Neural progenitor cell (in vitro differentiated cells): Measurements from ENCODE around the gene CAPZB. TPM values are rescaled to one million over a fixed set of nuclear protein-coding genes. Genes with fewer than 3 reads are reported as not detected.
A peak's percentile ranks its signal among the peaks of the same experiment; 100 is the strongest.

Experiments used
- DNase-seq: peaks from one replicate; pipeline ENCODE4 v3.0.0-alpha.2; 2016; ENCODE audit warnings: low spot score
- H2AFZ ChIP-seq: fragments of 200-600 bp; sonication (generic); replicated peaks from 2 replicates; pipeline ENCODE4 v1.6.1; 2016; ENCODE audit warnings: antibody characterized with exemption
- H3F3A ChIP-seq: fragments of 200-600 bp; sonication (generic); 2 replicates; pipeline ENCODE4 v1.6.1; 2016; ENCODE audit warnings: antibody characterized with exemption, low read depth
- H3K27ac ChIP-seq: fragments of 200-600 bp; sonication (generic); 2 replicates; pipeline ENCODE4 v1.5.1; 2016; ENCODE audit warnings: mild to moderate bottlenecking
- H3K27me3 ChIP-seq: fragments of 200-600 bp; sonication (generic); 2 replicates; pipeline ENCODE4 v1.6.1; 2016; ENCODE audit warnings: mild to moderate bottlenecking, moderate library complexity
- H3K36me3 ChIP-seq: fragments of 200-600 bp; sonication (generic); 2 replicates; pipeline ENCODE4 v1.5.1; 2016
- H3K4me1 ChIP-seq: fragments of 200-600 bp; sonication (generic); 2 replicates; pipeline ENCODE4 v1.6.1; 2016; ENCODE audit warnings: mixed run types
- H3K4me2 ChIP-seq: fragments of 200-600 bp; sonication (generic); 2 replicates; pipeline ENCODE4 v1.6.1; 2016
- H3K4me3 ChIP-seq: fragments of 200-600 bp; sonication (generic); 2 replicates; pipeline ENCODE4 v1.5.1; 2016
- H3K79me2 ChIP-seq: fragments of 200-600 bp; sonication (generic); 2 replicates; pipeline ENCODE4 v1.6.1; 2016; ENCODE audit warnings: low read depth
- H3K9ac ChIP-seq: fragments of 200-600 bp; sonication (generic); 2 replicates; pipeline ENCODE4 v1.6.1; 2016
- H3K9me3 ChIP-seq: fragments of 200-600 bp; sonication (generic); 2 replicates; pipeline ENCODE4 v1.5.1; 2016; ENCODE audit warnings: low read depth
- H4K20me1 ChIP-seq: fragments of 200-600 bp; sonication (generic); 2 replicates; pipeline ENCODE4 v1.6.1; 2016; ENCODE audit warnings: low read depth
- H3K27ac Mint-ChIP-seq: 3 replicates; pipeline ENCODE4 v1.8.0; 2021; ENCODE audit warnings: mixed read lengths
- H3K27me3 Mint-ChIP-seq: 2 replicates; pipeline ENCODE4 v1.8.0; 2022; ENCODE audit warnings: low read depth, mild to moderate bottlenecking, inconsistent platforms, moderate library complexity, mixed read lengths; ENCODE audit not compliant: insufficient read depth
- H3K36me3 Mint-ChIP-seq: 3 replicates; pipeline ENCODE4 v1.8.0; 2021; ENCODE audit warnings: mixed read lengths
- H3K4me1 Mint-ChIP-seq: 3 replicates; pipeline ENCODE4 v1.8.0; 2021; ENCODE audit warnings: mixed read lengths
- H3K4me3 Mint-ChIP-seq: 3 replicates; pipeline ENCODE4 v1.8.0; 2021; ENCODE audit warnings: mild to moderate bottlenecking, moderate library complexity, mixed read lengths
- H3K9me3 Mint-ChIP-seq: 3 replicates; pipeline ENCODE4 v1.8.0; 2020; ENCODE audit warnings: mixed read lengths
- EZH2 ChIP-seq: fragments of 200-600 bp; sonication (generic); IDR thresholded peaks from 2 replicates; pipeline ENCODE4 v1.6.1; 2017; ENCODE audit warnings: antibody characterized with exemption, mild to moderate bottlenecking, moderate library complexity
- EZH2phosphoT487 ChIP-seq: fragments of 200-600 bp; sonication (generic); IDR thresholded peaks from 2 replicates; pipeline ENCODE4 v1.6.1; 2017; ENCODE audit warnings: antibody characterized with exemption
- total RNA-seq: library from RNA; depleted of rRNA; stranded (reverse); fragments of >200 nt; gene quantifications from 2 replicates; pipeline ENCODE4 v1.2.3, GENCODE V29; 2015; ENCODE audit warnings: low replicate concordance
- TF ChIP-seq, protein P1 (sequence below): fragments of 200-600 bp; sonication (generic); IDR thresholded peaks from 2 replicates; pipeline ENCODE4 v1.5.1; 2017; ENCODE audit warnings: antibody characterized with exemption, mild to moderate bottlenecking

Gene CAPZB
- total RNA-seq, 1 donor from 2014 or later = 134 TPM

DNA sequence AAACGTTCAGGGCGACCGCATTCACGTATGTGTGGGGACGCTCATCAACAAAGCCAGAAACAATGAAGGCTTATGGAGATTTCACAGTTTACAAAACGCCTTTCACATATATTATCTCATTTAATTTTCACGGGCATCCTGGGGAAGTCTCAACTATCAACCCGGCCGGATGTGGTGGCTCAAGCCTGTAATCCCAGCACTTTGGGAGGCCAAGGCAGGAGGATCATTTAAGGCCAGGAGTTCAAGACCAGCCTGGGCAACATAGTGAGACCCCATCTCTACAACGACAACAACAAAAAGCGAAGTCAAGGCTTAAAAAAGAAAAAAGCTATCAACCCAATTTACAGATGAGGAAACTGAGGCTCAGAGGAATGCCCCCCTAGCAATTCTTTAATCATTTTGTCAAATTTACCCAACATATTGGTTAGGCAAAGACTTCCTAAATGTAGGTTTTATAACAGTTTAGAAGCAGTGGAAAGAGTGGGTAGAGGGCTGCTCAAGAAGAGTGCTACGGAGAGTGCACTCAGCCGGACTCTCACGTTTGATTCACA is 144.9 kb downstream of the CAPZB start:
- no peak overlapping the region for H3K4me3 ChIP-seq
- H3K36me3 ChIP-seq = no peaks in the 10 kb centered on the region
- Mint-ChIP-seq H3K4me3 (no peak overlapping the region), H3K9me3 (no peaks in the 10 kb centered on the region), H3K27me3 (peaks cover 8% of the 10 kb centered on the region), H3K27ac (no peak overlapping the region), H3K36me3 (peaks cover 4% of the 10 kb centered on the region), H3K4me1 (peaks cover 19% of the 10 kb centered on the region)
- peaks cover 17% of the 10 kb centered on the region for H3F3A ChIP-seq
- H3K9me3 ChIP-seq = no peaks in the 10 kb centered on the region
- no peaks in the 10 kb centered on the region for H3K79me2 ChIP-seq
- H3K4me2 ChIP-seq = no peak overlapping the region
- H2AFZ ChIP-seq = no peak overlapping the region
- peaks cover 29% of the 10 kb centered on the region for H4K20me1 ChIP-seq
- no peak for DNase-seq
- peaks cover 10% of the 10 kb centered on the region for H3K4me1 ChIP-seq
- H3K27ac ChIP-seq = no peak overlapping the region
- H3K27me3 ChIP-seq = no peaks in the 10 kb centered on the region
- no peak overlapping the region for H3K9ac ChIP-seq
- TF ChIP-seq EZH2phosphoT487 (no peak), EZH2 (no peak)
- TF ChIP-seq, protein P1, sequence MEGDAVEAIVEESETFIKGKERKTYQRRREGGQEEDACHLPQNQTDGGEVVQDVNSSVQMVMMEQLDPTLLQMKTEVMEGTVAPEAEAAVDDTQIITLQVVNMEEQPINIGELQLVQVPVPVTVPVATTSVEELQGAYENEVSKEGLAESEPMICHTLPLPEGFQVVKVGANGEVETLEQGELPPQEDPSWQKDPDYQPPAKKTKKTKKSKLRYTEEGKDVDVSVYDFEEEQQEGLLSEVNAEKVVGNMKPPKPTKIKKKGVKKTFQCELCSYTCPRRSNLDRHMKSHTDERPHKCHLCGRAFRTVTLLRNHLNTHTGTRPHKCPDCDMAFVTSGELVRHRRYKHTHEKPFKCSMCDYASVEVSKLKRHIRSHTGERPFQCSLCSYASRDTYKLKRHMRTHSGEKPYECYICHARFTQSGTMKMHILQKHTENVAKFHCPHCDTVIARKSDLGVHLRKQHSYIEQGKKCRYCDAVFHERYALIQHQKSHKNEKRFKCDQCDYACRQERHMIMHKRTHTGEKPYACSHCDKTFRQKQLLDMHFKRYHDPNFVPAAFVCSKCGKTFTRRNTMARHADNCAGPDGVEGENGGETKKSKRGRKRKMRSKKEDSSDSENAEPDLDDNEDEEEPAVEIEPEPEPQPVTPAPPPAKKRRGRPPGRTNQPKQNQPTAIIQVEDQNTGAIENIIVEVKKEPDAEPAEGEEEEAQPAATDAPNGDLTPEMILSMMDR = no peak

DNA sequence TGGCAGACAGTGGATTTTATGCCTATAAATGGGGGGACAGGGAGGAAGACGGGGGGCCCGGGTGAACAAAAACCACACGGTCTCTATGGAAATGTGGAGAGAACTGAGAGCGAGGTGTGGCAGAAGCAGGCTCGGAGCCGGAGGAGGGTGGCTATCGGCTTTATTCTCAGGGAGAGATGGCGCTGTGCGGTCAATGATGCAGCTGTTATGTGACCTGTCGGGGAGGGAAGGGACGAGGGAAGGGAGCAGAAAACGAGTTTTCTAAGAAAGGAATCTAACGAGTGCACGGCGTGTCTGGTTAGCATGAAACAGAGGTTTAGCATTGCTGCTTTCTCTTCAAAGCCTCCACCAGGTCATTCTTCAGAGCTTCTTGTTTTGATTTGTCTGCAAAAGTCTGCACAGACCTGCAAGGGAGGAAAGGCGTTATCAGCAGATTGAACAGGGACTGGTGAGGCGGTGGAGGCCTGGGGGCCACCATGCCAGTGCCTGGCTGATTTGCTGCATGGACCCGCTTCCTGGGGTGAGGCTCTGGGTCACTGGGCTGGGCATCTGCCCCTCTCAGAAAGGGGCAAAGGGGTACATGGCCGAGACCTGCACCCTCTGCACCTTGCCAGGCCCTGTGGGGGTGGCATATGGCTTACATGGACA is 146.0 kb downstream of the CAPZB start:
- TF ChIP-seq EZH2 (no peak), EZH2phosphoT487 (no peak)
- TF ChIP-seq, protein P1 = no peak
- peak; percentile 43 for DNase-seq
- Histone ChIP-seq H3K27me3 (no peaks in the 10 kb centered on the region), H2AFZ (no peak overlapping the region), H4K20me1 (peaks cover 22% of the 10 kb centered on the region), H3F3A (peaks cover 17% of the 10 kb centered on the region), H3K27ac (no peak overlapping the region), H3K4me2 (peak overlapping the region; percentile 43), H3K4me3 (no peak overlapping the region), H3K79me2 (no peaks in the 10 kb centered on the region), H3K36me3 (no peaks in the 10 kb centered on the region), H3K4me1 (peaks cover 10% of the 10 kb centered on the region), H3K9me3 (no peaks in the 10 kb centered on the region), H3K9ac (no peak overlapping the region)
- peaks cover 19% of the 10 kb centered on the region for H3K4me1 Mint-ChIP-seq
- peak overlapping the region; percentile 74 for H3K27ac Mint-ChIP-seq
- H3K36me3 Mint-ChIP-seq = peaks cover 4% of the 10 kb centered on the region
- no peaks in the 10 kb centered on the region for H3K9me3 Mint-ChIP-seq
- no peak overlapping the region for H3K4me3 Mint-ChIP-seq
- peaks cover 8% of the 10 kb centered on the region for H3K27me3 Mint-ChIP-seq

DNA sequence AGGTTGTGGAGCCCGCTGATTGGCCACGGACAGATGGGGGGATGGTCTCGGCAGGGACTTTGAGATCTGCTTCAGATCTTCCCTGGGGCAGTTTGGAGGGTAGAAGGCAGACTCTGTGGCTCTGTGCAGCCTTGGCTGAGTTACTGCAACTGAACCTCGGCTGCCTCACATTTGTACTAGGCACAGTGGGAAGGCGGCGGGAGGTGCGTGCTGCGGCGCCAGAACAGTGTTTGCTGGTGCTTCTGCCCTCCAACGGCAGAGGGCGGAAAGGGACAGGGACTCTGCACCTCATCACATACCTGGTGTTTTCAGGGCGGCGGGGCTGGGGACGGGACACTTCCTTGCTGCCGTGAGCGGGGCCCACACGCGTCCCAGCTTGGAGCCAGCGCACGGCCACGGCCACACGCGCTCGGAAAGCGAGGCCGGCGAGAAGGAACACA is 147.0 kb downstream of the CAPZB start:
- H3K4me1 Mint-ChIP-seq = peaks cover 19% of the 10 kb centered on the region
- Histone ChIP-seq H3K4me3 (no peak overlapping the region), H3F3A (peaks cover 17% of the 10 kb centered on the region), H3K27ac (no peak overlapping the region), H4K20me1 (peaks cover 22% of the 10 kb centered on the region), H3K4me1 (peaks cover 10% of the 10 kb centered on the region), H3K27me3 (no peaks in the 10 kb centered on the region), H3K36me3 (no peaks in the 10 kb centered on the region), H3K4me2 (peak overlapping the region; percentile 43), H3K9ac (no peak overlapping the region), H3K9me3 (no peaks in the 10 kb centered on the region), H3K79me2 (no peaks in the 10 kb centered on the region), H2AFZ (no peak overlapping the region)
- H3K4me3 Mint-ChIP-seq = no peak overlapping the region
- peak; percentile 81 for DNase-seq
- peaks cover 5% of the 10 kb centered on the region for H3K27me3 Mint-ChIP-seq
- H3K36me3 Mint-ChIP-seq = peaks cover 4% of the 10 kb centered on the region
- H3K27ac Mint-ChIP-seq = no peak overlapping the region
- no peaks in the 10 kb centered on the region for H3K9me3 Mint-ChIP-seq
- TF ChIP-seq EZH2 (no peak), EZH2phosphoT487 (no peak)
- TF ChIP-seq, protein P1 = peak; percentile 65
